T-helper 1 cell treated with Interleukin-12 subunit alpha and Interleukin-12 subunit beta and Interleukin-4 antibody, amounts not matched to agents 30 μg/mL and 1 μg/mL, for 36 hours (primary cell): ENCODE measurements around the gene TNFRSF1B.

Experiments used
- H3K27ac Mint-ChIP-seq: one replicate; pipeline ENCODE4 v1.8.0; 2021; ENCODE audit warnings: mild to moderate bottlenecking, mixed read lengths
- H3K27me3 Mint-ChIP-seq: one replicate; pipeline ENCODE4 v1.8.0; 2021; ENCODE audit warnings: low read depth, mixed read lengths
- H3K36me3 Mint-ChIP-seq: one replicate; pipeline ENCODE4 v1.8.0; 2021; ENCODE audit warnings: low read depth, mixed read lengths
- H3K4me1 Mint-ChIP-seq: one replicate; pipeline ENCODE4 v1.8.0; 2021; ENCODE audit warnings: low read depth, mixed read lengths
- H3K4me3 Mint-ChIP-seq: one replicate; pipeline ENCODE4 v1.8.0; 2021; ENCODE audit warnings: mild to moderate bottlenecking, moderate library complexity, mixed read lengths
- H3K9me3 Mint-ChIP-seq: one replicate; pipeline ENCODE4 v1.8.0; 2021; ENCODE audit warnings: mixed read lengths

The TNFRSF1B gene

DNA sequence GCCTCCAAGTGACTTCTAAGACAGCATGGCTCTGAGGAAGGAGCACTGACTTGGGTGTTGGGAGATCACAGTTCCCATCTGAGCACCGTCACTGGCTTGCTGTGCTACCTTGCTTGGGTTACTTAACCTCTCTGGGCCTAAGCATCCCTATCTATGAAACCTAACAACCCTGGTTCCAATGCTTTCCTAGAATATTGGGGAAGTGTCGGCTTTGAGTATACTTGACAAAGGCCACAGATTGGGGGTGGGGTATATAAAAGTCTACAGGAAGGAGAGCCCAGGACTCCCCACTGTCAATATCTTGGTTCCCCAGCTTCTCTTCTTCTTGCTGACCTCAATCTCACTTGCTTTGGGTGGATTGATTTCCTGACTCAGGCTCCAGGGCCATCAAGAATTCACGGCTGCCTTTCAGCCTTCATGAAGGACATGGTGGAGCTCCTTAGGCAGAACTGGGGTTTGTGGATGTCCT lies 6.3 kb downstream of the TNFRSF1B start:
- H3K4me1 Mint-ChIP-seq = peaks cover 75% of the 10 kb centered on the region
- H3K4me3 Mint-ChIP-seq = peak overlapping the region; percentile 85
- peak overlapping the region; percentile 98 for H3K27ac Mint-ChIP-seq
- peaks cover 50% of the 10 kb centered on the region for H3K36me3 Mint-ChIP-seq
- no peaks in the 10 kb centered on the region for H3K9me3 Mint-ChIP-seq
- no peaks in the 10 kb centered on the region for H3K27me3 Mint-ChIP-seq

DNA sequence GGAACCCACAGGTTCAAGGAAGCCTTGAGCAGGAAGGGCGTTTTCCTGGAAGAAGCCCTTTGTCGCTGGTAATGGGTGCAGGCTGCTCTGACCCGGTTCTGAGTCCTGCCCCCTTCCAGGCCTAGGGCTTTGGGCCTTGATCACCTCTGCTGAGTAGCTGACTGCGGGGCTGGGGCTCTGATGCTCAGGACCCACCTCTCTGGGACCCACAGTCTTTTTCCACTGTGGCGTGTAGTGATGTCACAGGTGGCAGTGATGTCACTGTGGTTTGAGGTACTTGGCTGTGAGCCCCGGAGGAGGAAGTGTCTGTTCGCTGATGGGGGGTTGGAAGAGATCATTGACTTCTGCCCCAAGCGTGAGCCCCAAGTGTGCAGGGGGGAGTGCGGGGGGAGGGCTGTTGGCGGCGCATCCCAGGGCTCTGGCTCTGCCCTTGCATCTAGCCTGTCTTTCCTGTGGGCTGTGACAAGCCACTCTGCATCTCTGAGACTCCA lies 6.9 kb downstream of the TNFRSF1B start:
- Mint-ChIP-seq H3K4me3 (peak overlapping the region; percentile 85), H3K4me1 (peaks cover 77% of the 10 kb centered on the region), H3K9me3 (no peaks in the 10 kb centered on the region), H3K27me3 (no peaks in the 10 kb centered on the region), H3K27ac (peak overlapping the region; percentile 98), H3K36me3 (peaks cover 51% of the 10 kb centered on the region)

DNA sequence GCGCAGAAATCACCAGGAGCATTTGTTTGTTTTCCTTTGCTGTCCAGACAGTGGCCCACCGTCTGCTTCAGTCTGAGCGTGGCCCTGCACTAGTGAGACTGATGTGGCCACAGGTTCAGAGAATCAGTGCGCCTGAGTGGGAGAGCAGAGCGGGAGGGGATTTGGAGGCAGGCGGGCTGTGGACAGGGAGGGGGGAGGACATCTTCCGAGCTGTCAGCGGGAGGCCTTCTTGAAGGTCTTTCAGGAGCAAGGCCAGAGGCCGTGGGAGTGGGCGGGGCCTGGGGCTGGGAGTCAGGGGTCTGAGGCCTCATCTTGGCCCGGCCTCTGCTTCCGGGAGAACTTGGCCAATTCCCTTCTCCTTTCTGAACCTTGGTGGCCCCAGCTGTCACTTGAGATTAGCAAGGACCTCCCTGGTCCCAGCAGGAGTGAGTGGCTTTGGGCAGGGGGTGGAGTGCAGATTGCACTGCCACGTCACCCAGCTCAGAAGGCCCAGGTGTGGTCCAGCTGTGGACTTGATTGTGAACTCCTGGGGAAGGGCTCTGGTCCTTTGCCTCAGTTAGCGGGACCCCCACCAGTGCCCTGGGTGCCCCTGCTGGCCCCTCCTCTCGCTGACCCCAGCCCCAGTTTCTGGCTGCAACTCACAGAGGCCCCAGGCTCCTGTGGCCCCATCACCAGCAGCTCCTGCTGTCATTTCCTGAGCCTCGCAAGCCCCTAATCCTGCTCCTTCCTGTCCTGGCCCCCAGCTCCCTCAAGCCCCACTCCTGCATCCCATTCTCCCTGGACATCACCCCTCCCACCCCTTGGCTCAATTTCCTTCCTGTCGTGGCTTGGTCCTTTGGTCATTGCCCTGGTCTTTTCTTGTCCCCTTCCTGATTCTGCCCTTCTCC lies 8.4 kb downstream of the TNFRSF1B start:
- H3K27ac Mint-ChIP-seq = peak overlapping the region; percentile 98
- H3K36me3 Mint-ChIP-seq = peaks cover 46% of the 10 kb centered on the region
- peak overlapping the region; percentile 85 for H3K4me3 Mint-ChIP-seq
- no peaks in the 10 kb centered on the region for H3K9me3 Mint-ChIP-seq
- H3K4me1 Mint-ChIP-seq = peaks cover 76% of the 10 kb centered on the region
- no peaks in the 10 kb centered on the region for H3K27me3 Mint-ChIP-seq

DNA sequence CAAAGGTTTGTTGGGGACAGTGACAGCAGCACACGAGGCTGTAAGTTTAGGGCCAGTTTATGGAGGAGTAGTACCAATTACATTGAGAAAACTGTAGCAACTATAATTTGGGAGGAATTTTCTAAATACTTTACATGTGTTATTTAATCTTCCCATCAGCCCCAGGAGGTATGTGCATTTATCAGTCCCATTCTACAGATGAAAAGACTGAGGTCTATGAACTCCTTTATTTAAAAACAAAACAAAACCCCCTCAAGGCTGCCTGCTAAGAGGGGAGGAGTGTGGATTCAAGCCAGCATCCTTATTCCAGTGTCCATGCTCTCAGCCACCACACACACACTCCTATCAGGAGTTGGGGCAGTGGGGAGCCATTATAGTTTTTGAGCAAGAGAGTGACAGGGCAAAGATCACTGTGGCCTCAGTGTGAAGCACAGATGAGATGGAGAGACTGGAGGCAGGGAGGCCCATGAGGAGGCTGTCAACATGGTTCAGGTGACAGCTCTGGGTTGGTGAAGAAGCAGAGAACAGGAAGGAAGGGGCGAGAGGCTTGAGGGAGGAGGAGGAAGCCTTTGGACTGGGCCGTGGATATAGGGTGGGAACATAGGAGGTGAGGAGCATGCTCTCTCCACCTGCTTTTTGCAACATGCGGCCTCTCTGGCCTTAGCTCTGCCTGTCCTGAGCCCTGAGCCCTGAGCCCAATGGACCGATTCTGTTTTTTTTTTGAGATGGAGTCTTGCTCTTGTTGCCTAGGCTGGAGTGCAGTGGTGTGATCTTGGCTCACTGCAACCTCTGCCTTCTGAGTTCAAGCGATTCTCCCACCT lies 9.7 kb downstream of the TNFRSF1B start:
- H3K4me1 Mint-ChIP-seq = peaks cover 70% of the 10 kb centered on the region

GRCh38 chr1:12177156-12177998 lies 10.6 kb downstream of the TNFRSF1B start:
- Mint-ChIP-seq H3K9me3 (no peaks in the 10 kb centered on the region), H3K27me3 (no peaks in the 10 kb centered on the region), H3K4me1 (peaks cover 70% of the 10 kb centered on the region), H3K36me3 (peaks cover 35% of the 10 kb centered on the region), H3K4me3 (peak overlapping the region; percentile 68), H3K27ac (peak overlapping the region; percentile 86)

More for the DNA sequence above, 9.7 kb downstream of the TNFRSF1B start:
- Mint-ChIP-seq H3K27me3 (no peaks in the 10 kb centered on the region), H3K36me3 (peaks cover 39% of the 10 kb centered on the region), H3K9me3 (no peaks in the 10 kb centered on the region), H3K4me3 (peak overlapping the region; percentile 62), H3K27ac (peak overlapping the region; percentile 83)

- no peaks in the 10 kb centered on the region for H3K9me3 Mint-ChIP-seq
- H3K27me3 Mint-ChIP-seq = no peaks in the 10 kb centered on the region
- peaks cover 35% of the 10 kb centered on the region for H3K36me3 Mint-ChIP-seq
These were observed 11.2 kb downstream of the TNFRSF1B start for GRCh38 chr1:12177999-12178441.

DNA sequence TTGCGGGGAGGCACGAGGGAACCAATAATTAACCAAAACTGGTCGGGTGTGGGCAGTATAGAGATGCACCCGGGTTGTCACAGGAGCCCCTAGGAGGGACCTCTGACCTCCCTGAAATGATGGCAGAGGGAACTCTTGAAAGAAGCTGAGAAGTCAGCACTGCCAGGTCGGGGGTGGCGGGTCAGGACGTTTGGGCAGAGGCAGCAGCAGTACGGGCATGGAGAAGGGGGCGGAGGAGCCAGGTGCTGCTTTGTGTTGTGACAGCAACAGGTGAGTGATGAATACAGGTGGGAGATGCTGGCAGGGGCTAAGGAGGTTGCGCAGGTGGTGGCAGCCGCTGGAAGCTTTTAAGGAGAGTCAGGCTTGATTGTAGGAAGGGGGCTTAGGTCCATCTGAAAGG lies 11.7 kb downstream of the TNFRSF1B start:
- Mint-ChIP-seq H3K27me3 (no peaks in the 10 kb centered on the region), H3K4me3 (peak overlapping the region; percentile 68), H3K36me3 (peaks cover 35% of the 10 kb centered on the region), H3K27ac (peak overlapping the region; percentile 86), H3K9me3 (no peaks in the 10 kb centered on the region), H3K4me1 (peaks cover 67% of the 10 kb centered on the region)

More at GRCh38 chr1:12177999-12178441, 11.2 kb downstream of the TNFRSF1B start:
- H3K27ac Mint-ChIP-seq = peak overlapping the region; percentile 86
- H3K4me1 Mint-ChIP-seq = peaks cover 68% of the 10 kb centered on the region
- peak overlapping the region; percentile 68 for H3K4me3 Mint-ChIP-seq

DNA sequence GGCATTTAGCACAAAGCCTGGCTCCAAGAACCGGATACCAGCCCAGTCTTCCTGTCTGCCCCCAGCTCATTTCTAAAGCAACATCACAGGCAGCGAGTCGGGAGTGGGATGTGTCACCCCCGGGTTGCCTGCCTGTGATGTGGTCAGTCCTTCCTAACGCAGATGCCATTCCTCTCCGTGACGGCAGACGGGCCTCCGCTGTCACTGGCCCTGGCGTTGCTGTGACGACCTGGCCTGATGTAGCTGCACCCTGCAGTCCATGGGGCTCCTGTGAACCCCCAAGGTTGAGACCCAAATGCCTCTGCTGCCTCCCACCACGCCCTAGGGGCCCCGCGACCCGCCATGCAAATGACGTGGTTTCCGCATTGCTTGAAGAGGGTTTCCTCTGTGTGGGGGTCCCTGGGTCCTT lies 12.3 kb downstream of the TNFRSF1B start:
- H3K4me1 Mint-ChIP-seq = peaks cover 66% of the 10 kb centered on the region
- peak overlapping the region; percentile 68 for H3K4me3 Mint-ChIP-seq
- no peaks in the 10 kb centered on the region for H3K9me3 Mint-ChIP-seq
- H3K27ac Mint-ChIP-seq = peak overlapping the region; percentile 86
- peaks cover 37% of the 10 kb centered on the region for H3K36me3 Mint-ChIP-seq
- H3K27me3 Mint-ChIP-seq = no peaks in the 10 kb centered on the region

- Mint-ChIP-seq H3K27me3 (no peaks in the 10 kb centered on the region), H3K9me3 (no peaks in the 10 kb centered on the region), H3K4me1 (peaks cover 65% of the 10 kb centered on the region), H3K4me3 (no peak overlapping the region), H3K36me3 (peaks cover 37% of the 10 kb centered on the region), H3K27ac (peak overlapping the region; percentile 86)
These were observed 12.9 kb downstream of the TNFRSF1B start for GRCh38 chr1:12179676-12180075.

GRCh38 chr1:12180315-12180714 lies 13.5 kb downstream of the TNFRSF1B start:
- H3K9me3 Mint-ChIP-seq = no peaks in the 10 kb centered on the region
- H3K4me3 Mint-ChIP-seq = no peak overlapping the region
- H3K4me1 Mint-ChIP-seq = peaks cover 63% of the 10 kb centered on the region
- no peaks in the 10 kb centered on the region for H3K27me3 Mint-ChIP-seq
- peak overlapping the region; percentile 68 for H3K27ac Mint-ChIP-seq
- H3K36me3 Mint-ChIP-seq = peaks cover 39% of the 10 kb centered on the region

DNA sequence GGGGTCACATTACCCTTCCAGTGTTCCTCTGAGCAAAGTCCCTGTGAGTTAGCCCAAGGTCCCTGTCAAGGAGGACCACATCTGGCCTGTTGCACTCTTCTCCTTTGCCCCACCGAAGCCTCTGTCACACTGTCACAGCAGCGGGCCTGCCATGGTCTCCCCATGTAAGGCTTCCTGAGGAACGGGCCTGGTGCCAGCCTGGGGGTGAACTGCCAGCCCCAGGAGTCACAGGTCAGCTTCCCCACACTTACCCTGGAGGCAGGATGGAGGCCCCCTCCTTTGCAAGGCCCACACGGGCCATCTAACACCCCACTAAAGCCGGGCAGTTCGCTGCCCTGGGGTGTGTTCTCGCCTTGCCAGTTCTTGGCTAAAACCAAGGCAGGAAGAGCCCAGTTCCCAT lies 14.1 kb downstream of the TNFRSF1B start:
- Mint-ChIP-seq H3K36me3 (peaks cover 36% of the 10 kb centered on the region), H3K4me1 (peaks cover 59% of the 10 kb centered on the region), H3K27ac (peak overlapping the region; percentile 19), H3K27me3 (no peaks in the 10 kb centered on the region), H3K4me3 (no peak overlapping the region), H3K9me3 (no peaks in the 10 kb centered on the region)

DNA sequence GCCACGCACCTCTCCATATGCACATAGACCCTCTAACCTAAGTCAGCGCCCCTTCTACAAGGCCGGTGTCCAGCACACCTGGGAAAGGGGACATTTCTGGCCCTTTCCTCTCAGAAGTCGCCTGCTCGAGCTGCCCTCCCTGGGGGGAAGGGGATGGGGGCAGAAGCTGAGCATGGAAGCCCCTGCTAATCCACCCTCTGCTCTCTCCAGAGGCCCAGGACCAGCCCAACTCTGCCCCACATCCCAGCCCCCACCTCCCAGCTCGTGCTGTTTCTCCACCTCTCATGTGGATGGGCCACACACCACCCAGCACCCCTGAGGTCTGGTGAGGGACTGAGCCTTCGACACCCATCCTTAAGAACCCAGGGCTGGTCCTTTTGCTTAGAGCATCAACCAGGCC lies 14.8 kb downstream of the TNFRSF1B start:
- peaks cover 55% of the 10 kb centered on the region for H3K4me1 Mint-ChIP-seq
- peak overlapping the region; percentile 69 for H3K27ac Mint-ChIP-seq
- peaks cover 30% of the 10 kb centered on the region for H3K36me3 Mint-ChIP-seq
- no peaks in the 10 kb centered on the region for H3K27me3 Mint-ChIP-seq
- no peak overlapping the region for H3K4me3 Mint-ChIP-seq
- no peaks in the 10 kb centered on the region for H3K9me3 Mint-ChIP-seq

GRCh38 chr1:12182410-12182984 lies 15.7 kb downstream of the TNFRSF1B start:
- Mint-ChIP-seq H3K36me3 (peaks cover 30% of the 10 kb centered on the region), H3K4me3 (no peak overlapping the region)

More at GRCh38 chr1:12182410-12182984, 15.7 kb downstream of the TNFRSF1B start:
- H3K27me3 Mint-ChIP-seq = no peaks in the 10 kb centered on the region
- peaks cover 55% of the 10 kb centered on the region for H3K4me1 Mint-ChIP-seq
- H3K27ac Mint-ChIP-seq = peak overlapping the region; percentile 69
- H3K9me3 Mint-ChIP-seq = no peaks in the 10 kb centered on the region
